Endothelial cell of umbilical vein (primary cell): ENCODE measurements around the gene TAT.

Experiments
- MYC ChIP-seq: IDR thresholded peaks from one replicate; pipeline ENCODE4 v1.6.1; 2011; ENCODE audit warnings: mild to moderate bottlenecking, low read depth, low read length
- POLR2A ChIP-seq: IDR thresholded peaks from 2 replicates; pipeline ENCODE4 v1.6.1; 2012; ENCODE audit warnings: low read depth, mild to moderate bottlenecking, control low read depth, low read length
- TF ChIP-seq, protein P1 (sequence below), 2 donors: IDR thresholded peaks; 1 replicate in 1 of 2; 2 replicates in 1 of 2; pipeline ENCODE4 v1.5.1; 2011; ENCODE audit warnings: low read length in 2 of 2, mild to moderate bottlenecking in 2 of 2, moderate library complexity in 2 of 2, control low read depth in 1 of 2, inconsistent platforms in 1 of 2, low read depth in 1 of 2; ENCODE audit not compliant: insufficient read depth in 1 of 2; ENCODE audit errors: extremely low read depth in 1 of 2
- TF ChIP-seq, protein P2 (sequence below): IDR thresholded peaks from 2 replicates; pipeline ENCODE4 v1.6.1; 2011; ENCODE audit not compliant: insufficient read depth, insufficient read length

DNA sequence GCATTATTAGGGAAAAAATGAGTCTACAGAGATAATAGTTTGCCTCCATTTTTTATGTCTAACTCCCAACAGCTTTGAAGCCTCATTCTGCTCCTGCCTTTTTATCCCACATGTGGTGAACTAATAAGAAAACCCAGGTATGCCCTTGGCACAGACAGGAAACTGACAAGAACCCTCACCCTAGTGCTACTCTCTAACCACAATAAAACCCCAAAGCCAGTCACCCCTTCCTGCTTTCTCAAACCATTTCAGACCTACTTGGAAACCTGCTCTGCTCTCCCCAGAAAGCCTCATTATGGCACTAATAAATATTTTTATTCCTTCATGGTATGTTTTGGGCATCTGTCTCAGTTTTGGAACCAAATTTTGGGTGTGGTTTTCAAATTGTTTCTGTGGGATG is 45.2 kb upstream of the TAT start:
- no peak for TF ChIP-seq MYC
- TF ChIP-seq, protein P1, sequence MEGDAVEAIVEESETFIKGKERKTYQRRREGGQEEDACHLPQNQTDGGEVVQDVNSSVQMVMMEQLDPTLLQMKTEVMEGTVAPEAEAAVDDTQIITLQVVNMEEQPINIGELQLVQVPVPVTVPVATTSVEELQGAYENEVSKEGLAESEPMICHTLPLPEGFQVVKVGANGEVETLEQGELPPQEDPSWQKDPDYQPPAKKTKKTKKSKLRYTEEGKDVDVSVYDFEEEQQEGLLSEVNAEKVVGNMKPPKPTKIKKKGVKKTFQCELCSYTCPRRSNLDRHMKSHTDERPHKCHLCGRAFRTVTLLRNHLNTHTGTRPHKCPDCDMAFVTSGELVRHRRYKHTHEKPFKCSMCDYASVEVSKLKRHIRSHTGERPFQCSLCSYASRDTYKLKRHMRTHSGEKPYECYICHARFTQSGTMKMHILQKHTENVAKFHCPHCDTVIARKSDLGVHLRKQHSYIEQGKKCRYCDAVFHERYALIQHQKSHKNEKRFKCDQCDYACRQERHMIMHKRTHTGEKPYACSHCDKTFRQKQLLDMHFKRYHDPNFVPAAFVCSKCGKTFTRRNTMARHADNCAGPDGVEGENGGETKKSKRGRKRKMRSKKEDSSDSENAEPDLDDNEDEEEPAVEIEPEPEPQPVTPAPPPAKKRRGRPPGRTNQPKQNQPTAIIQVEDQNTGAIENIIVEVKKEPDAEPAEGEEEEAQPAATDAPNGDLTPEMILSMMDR (IDR thresholded peaks at IDR 0.05; ENCODE audit: extremely low read depth in 1 of 2, insufficient read depth in 1 of 2, low read depth in 1 of 2, low read length in 2 of 2) = no peak
- TF ChIP-seq POLR2A = no peak
- TF ChIP-seq, protein P2, sequence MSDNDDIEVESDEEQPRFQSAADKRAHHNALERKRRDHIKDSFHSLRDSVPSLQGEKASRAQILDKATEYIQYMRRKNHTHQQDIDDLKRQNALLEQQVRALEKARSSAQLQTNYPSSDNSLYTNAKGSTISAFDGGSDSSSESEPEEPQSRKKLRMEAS = no peak
